GM21528 (cell line): ENCODE results near the gene CENPF.

Source experiments
- ATAC-seq: cut with Tn5 transposase; IDR thresholded peaks from one replicate; pipeline ENCODE4 v1.9.1; 2021; ENCODE audit warnings: mild to moderate bottlenecking, moderate library complexity; ENCODE audit not compliant: unreplicated experiment, low FRiP score

The CENPF gene

DNA sequence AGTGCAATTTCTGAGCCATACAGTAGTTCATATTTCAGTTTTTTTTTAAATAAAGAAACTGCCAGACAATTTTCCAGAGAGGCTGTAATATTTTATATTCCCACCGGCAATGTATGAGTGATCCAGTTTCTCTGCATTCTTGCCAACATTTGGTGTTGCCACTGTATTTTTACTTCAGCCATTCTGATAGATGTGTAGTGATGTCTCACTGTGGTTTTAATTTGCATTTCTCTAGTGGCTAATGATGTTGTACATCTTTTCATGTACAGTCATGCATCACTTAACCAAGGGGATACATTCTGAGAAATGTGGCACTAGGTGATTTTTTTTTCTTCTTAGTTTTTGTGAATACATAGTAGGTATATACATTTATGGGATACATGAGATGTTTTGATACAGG lies 99.6 kb downstream of the CENPF start:
- ATAC-seq, result no peak

DNA sequence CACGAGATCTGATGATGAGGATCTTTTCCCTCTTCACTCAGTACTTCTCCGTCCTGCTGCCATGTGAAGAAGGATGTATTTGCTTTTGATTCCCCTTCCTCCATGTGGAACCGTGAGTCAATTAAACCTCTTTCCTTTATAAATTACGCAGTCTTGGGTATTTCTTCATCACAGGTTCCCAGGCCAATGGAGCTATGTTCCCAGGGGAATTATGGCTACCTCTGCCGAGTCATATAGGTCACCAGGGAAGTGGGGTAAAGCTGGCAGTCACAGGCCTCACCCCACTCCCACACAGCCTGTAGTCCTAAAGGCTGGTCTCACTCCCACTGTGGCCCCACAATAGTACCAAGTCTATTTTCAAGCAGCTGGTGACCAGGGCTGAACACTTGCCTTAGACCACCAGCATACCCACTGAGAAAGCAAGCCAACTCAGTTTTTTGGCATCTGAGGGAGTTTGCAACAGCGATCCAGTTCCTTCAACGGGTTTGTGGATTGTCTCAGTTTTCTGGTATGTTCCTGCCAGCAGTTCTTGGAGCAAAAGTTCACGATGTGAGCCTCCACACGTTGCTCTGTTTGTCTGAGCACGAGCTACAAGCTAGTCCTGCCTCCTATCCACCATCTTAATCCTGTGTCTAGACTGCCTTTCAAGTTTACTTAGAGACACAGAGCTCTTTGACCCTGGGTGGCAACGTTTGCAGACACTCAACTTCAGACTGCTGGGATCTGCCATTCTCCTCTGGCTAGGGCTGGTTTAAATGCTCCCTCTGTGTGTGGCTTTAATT lies 104.5 kb downstream of the CENPF start:
- no peak for ATAC-seq

DNA sequence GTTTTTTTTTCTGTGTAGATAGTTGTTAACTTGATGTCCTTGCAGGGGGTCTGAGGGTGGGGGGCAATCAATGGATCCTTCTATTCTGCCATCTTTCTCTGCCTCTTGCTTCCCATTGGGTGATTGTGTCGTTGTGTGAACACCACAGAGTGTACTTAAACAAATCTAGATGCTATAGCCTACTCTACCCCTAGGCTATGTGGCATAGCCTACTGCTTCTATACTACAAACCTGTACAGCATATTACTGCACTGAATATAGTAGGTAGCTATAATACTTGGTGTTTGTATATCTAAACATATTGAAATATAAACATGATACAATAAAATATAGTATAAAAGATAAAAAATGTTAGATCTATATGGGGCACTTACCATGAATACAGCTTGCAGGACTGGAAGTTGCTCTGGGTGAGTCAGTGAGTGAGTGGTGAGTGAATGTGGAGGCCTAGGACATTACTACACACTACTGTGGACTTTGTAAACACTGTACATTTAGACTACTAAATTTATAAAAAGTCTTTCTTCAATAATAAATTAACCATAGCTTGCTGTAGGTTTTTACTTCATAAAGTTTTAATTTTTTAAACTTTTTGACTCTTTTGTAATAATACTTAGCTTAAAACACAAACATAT lies 105.4 kb downstream of the CENPF start:
- no peak for ATAC-seq

DNA sequence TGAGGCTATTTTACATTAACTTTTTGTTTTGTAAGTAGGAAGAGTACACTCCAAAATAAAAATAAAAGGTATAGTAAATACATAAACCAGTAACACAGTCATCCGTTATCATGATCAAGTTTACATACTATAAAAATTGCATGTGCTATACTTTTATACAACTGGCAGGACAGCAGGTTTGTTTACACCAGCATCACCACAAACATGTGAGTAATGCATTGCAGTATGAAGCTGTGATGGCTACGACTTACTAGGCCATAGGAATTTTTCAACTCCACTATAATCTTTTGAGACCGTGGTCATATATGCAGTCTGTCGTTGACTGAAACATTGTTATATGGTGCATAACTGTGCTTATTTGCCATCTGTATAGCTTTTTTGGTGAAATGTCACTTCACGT lies 106.2 kb downstream of the CENPF start:
- ATAC-seq, result no peak

DNA sequence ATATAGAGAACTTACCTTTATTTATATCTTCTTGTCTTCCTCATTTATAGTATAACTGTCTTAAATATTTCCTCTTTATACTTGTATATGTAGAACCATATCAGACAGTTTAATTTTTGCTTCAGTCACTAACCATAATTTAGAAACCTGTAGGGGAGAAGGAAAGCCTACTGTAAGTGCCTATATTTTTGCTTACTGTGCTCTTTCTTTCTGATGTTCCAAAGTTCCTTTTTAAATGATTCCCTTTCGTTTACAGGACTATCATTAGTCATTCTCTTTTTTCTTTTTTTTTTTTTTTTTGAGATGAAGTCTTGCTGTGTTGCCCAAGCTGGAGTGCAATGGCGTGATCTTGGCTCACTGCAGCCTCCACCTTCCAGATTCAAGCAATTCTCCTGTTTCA lies 109.7 kb downstream of the CENPF start:
- ATAC-seq, result no peak
